NB4 (cell line): ENCODE measurements around the gene PNMA8A.

ENCODE experiments used
- POLR2A ChIP-seq: IDR thresholded peaks from 2 replicates; pipeline ENCODE4 v1.6.1; 2011; ENCODE audit warnings: mild to moderate bottlenecking; ENCODE audit not compliant: insufficient read length; ENCODE audit errors: extremely low read depth
- TF ChIP-seq, protein P1 (sequence below): IDR thresholded peaks from one replicate; pipeline ENCODE4 v1.5.1; 2012; ENCODE audit warnings: low read depth, low read length
- TF ChIP-seq, protein P2 (sequence below): IDR thresholded peaks from 2 replicates; pipeline ENCODE4 v1.6.1; 2011; ENCODE audit warnings: low read depth, low read length

DNA sequence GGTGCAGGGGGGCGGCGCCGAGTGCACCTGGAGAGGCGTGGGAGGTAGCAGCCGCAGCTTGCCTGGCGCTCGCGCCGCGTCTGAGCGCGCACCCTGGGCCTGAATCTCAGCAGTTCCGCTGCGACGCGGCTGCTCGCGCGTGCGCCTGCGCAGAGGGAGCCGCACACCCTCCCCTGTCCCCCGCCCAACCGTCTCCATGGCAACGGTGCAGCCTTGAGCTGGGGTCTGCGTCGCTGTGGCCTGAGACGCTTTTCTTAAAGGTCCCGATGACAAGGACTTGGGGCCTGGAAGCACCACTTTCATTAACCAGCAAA, 24.4 kb upstream of the PNMA8A start, which contains the start of gene PNMA8B:
- TF ChIP-seq POLR2A, result no peak
- TF ChIP-seq, protein P1, sequence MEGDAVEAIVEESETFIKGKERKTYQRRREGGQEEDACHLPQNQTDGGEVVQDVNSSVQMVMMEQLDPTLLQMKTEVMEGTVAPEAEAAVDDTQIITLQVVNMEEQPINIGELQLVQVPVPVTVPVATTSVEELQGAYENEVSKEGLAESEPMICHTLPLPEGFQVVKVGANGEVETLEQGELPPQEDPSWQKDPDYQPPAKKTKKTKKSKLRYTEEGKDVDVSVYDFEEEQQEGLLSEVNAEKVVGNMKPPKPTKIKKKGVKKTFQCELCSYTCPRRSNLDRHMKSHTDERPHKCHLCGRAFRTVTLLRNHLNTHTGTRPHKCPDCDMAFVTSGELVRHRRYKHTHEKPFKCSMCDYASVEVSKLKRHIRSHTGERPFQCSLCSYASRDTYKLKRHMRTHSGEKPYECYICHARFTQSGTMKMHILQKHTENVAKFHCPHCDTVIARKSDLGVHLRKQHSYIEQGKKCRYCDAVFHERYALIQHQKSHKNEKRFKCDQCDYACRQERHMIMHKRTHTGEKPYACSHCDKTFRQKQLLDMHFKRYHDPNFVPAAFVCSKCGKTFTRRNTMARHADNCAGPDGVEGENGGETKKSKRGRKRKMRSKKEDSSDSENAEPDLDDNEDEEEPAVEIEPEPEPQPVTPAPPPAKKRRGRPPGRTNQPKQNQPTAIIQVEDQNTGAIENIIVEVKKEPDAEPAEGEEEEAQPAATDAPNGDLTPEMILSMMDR, result no peak
- TF ChIP-seq, protein P2, sequence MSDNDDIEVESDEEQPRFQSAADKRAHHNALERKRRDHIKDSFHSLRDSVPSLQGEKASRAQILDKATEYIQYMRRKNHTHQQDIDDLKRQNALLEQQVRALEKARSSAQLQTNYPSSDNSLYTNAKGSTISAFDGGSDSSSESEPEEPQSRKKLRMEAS, result no peak
